HEK293 (cell line): ENCODE results near the gene SLC35C1.

ENCODE experiments used
- CTCF ChIA-PET: fragments of 350-600 bp; formaldehyde crosslinking; extraction: SDS; loops from one replicate; lab custom pipeline; 2021; ENCODE audit warnings: antibody characterized with exemption; lab: Yijun Ruan, JAX
- POLR2A ChIA-PET: fragments of 300-600 bp; formaldehyde crosslinking; extraction: SDS; loops from one replicate; lab custom pipeline; 2020; ENCODE audit warnings: antibody characterized with exemption, inconsistent platforms; lab: Yijun Ruan, JAX
- H3K27ac ChIP-seq: fragments of 200-500 bp; sonication (Bioruptor generic); 2 replicates; pipeline ENCODE4 v1.5.1; 2014; ENCODE audit warnings: low read depth, low read length, control low read depth, inconsistent platforms; ENCODE audit errors: extremely low read depth
- H3K36me3 ChIP-seq, 2 experiments: fragments of 200-500 bp in 1 of 2; sonication (Bioruptor generic) in 1 of 2; 1 replicate in 1 of 2; 2 replicates in 1 of 2; pipeline ENCODE4 v1.5.1; 2014 to 2017; ENCODE audit warnings: inconsistent platforms in 2 of 2, low read length in 2 of 2; ENCODE audit not compliant: control insufficient read depth in 2 of 2, insufficient read depth in 1 of 2
- H3K4me1 ChIP-seq: fragments of 200-500 bp; sonication (Bioruptor generic); 2 replicates; pipeline ENCODE4 v1.5.1; 2014; ENCODE audit warnings: mild to moderate bottlenecking, low read length, inconsistent platforms; ENCODE audit not compliant: control insufficient read depth, insufficient read depth
- H3K4me3 ChIP-seq: 2 replicates; pipeline ENCODE4 v1.5.1; 2011; ENCODE audit warnings: low read depth, mild to moderate bottlenecking, control low read depth, low read length, moderate library complexity
- H3K9me3 ChIP-seq: fragments of 200-500 bp; sonication (Bioruptor generic); 2 replicates; pipeline ENCODE4 v1.5.1; 2014; ENCODE audit warnings: low read depth, low read length, inconsistent platforms; ENCODE audit not compliant: control insufficient read depth, insufficient read depth
- ZNF132 ChIP-seq: fragments of 450-650 bp; formaldehyde crosslinking; IDR thresholded peaks from 2 replicates; pipeline ENCODE4 v1.5.1; 2017; ENCODE audit warnings: missing biosample characterization, missing genetic modification characterization, borderline replicate concordance
- ZNF768 ChIP-seq: fragments of 450-650 bp; formaldehyde crosslinking; IDR thresholded peaks from 2 replicates; pipeline ENCODE4 v1.5.1; 2018; ENCODE audit warnings: missing biosample characterization, mild to moderate bottlenecking, missing genetic modification characterization
- TF ChIP-seq, protein P1 (sequence below): fragments of 450-650 bp; formaldehyde crosslinking; IDR thresholded peaks from 2 replicates; pipeline ENCODE4 v1.5.1; 2016; ENCODE audit warnings: missing biosample characterization, missing genetic modification characterization
- TF ChIP-seq, protein P2 (sequence below): fragments of 450-650 bp; formaldehyde crosslinking; IDR thresholded peaks from 2 replicates; pipeline ENCODE4 v1.5.1; 2017; ENCODE audit warnings: missing biosample characterization, missing genetic modification characterization
- TF ChIP-seq, protein P3 (sequence below): fragments of 450-650 bp; formaldehyde crosslinking; conservative IDR thresholded peaks from 2 replicates; pipeline ENCODE4 v1.5.1; 2016; ENCODE audit warnings: low read depth, missing biosample characterization, missing genetic modification characterization
- TF ChIP-seq, protein P4 (sequence below): IDR thresholded peaks from 2 replicates; pipeline ENCODE4 v1.6.1; 2011; ENCODE audit warnings: mild to moderate bottlenecking, low read depth, low read length, borderline replicate concordance
- TF ChIP-seq, protein P5 (sequence below): fragments of 450-650 bp; formaldehyde crosslinking; IDR thresholded peaks from 2 replicates; pipeline ENCODE4 v1.5.1; 2017; ENCODE audit warnings: missing biosample characterization, missing genetic modification characterization

The SLC35C1 gene

DNA sequence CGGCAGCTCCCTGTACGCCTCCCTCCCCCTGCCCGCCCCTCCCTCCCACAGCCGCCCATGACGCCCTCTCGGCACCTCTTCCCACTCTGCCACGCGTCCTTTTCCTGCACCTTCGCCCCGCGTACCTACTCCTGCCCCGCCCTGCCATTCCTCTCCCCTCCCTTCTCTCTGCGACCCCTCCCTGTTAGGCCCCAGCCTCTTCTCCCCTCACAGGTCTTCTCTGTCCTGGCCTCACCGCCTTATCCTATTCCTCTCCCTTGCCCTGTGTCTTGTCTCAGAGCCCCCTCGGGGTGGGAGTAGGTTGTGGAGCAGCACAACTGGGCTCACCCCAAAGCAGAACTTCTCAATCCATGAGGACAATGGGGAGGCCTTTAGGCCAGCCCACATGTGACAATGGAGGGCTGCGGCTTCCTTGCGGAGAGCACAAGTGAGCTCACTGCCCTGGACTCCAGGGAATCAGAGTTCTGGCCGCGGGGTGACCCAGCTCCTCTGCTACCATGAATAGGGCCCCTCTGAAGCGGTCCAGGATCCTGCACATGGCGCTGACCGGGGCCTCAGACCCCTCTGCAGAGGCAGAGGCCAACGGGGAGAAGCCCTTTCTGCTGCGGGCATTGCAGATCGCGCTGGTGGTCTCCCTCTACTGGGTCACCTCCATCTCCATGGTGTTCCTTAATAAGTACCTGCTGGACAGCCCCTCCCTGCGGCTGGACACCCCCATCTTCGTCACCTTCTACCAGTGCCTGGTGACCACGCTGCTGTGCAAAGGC is 539 bp downstream of the SLC35C1 start (continued):
- TF ChIP-seq, protein P1, sequence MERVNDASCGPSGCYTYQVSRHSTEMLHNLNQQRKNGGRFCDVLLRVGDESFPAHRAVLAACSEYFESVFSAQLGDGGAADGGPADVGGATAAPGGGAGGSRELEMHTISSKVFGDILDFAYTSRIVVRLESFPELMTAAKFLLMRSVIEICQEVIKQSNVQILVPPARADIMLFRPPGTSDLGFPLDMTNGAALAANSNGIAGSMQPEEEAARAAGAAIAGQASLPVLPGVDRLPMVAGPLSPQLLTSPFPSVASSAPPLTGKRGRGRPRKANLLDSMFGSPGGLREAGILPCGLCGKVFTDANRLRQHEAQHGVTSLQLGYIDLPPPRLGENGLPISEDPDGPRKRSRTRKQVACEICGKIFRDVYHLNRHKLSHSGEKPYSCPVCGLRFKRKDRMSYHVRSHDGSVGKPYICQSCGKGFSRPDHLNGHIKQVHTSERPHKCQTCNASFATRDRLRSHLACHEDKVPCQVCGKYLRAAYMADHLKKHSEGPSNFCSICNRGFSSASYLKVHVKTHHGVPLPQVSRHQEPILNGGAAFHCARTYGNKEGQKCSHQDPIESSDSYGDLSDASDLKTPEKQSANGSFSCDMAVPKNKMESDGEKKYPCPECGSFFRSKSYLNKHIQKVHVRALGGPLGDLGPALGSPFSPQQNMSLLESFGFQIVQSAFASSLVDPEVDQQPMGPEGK (tag by site-specific recombination): 0 out of 2 replicates have a peak, but pooled peaks have one; percentile 23
- TF ChIP-seq, protein P2, sequence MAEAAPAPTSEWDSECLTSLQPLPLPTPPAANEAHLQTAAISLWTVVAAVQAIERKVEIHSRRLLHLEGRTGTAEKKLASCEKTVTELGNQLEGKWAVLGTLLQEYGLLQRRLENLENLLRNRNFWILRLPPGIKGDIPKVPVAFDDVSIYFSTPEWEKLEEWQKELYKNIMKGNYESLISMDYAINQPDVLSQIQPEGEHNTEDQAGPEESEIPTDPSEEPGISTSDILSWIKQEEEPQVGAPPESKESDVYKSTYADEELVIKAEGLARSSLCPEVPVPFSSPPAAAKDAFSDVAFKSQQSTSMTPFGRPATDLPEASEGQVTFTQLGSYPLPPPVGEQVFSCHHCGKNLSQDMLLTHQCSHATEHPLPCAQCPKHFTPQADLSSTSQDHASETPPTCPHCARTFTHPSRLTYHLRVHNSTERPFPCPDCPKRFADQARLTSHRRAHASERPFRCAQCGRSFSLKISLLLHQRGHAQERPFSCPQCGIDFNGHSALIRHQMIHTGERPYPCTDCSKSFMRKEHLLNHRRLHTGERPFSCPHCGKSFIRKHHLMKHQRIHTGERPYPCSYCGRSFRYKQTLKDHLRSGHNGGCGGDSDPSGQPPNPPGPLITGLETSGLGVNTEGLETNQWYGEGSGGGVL (tag by site-specific recombination): peak; percentile 77
- TF ChIP-seq, all 188 proteins: peak for 12

DNA sequence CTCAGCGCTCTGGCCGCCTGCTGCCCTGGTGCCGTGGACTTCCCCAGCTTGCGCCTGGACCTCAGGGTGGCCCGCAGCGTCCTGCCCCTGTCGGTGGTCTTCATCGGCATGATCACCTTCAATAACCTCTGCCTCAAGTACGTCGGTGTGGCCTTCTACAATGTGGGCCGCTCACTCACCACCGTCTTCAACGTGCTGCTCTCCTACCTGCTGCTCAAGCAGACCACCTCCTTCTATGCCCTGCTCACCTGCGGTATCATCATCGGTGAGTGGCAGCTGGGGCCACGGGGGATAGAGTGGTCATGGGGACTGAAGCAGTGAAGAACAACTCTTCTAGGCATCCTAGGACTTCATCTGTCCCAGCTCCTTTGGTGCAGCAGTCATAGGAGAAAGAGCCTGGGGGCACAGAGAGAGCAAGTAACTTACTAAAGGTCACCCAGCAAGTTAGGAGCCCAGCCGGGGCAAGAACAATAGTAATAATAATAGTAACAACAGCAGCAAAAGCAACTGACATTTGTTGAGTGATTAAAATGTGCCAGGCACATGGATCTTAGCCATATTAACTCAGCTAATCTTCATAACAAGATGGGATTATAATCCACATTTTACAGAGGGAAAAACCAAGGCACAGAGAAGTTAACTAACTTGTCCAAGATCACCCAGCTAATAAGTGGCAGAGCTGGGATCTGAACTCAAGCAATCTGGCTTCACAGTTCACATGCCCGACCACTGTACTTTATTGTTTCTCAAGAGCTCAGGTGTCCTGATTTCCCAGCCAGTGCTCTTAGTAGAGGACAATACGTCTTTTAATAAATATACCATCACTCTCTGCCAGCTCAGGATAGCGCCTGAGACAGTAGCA is 1.4 kb downstream of the SLC35C1 start:
- CTCF ChIA-PET: interaction anchor here (0.6 to 1.3 kb wide), 3 partner anchors 13 to 40 kb away, joined by 3 to 4 read pairs (median 3); no protein-coding TSS in a partner anchor
- H3K9me3 ChIP-seq: no peaks in the 10 kb centered on the region
- peaks cover 0 to 22% of the 10 kb centered on the region in 2 experiments; a peak in 1 of 3 replicates for H3K36me3 ChIP-seq
- H3K4me1 ChIP-seq: peaks cover 5% of the 10 kb centered on the region
- TF ChIP-seq, protein P3, sequence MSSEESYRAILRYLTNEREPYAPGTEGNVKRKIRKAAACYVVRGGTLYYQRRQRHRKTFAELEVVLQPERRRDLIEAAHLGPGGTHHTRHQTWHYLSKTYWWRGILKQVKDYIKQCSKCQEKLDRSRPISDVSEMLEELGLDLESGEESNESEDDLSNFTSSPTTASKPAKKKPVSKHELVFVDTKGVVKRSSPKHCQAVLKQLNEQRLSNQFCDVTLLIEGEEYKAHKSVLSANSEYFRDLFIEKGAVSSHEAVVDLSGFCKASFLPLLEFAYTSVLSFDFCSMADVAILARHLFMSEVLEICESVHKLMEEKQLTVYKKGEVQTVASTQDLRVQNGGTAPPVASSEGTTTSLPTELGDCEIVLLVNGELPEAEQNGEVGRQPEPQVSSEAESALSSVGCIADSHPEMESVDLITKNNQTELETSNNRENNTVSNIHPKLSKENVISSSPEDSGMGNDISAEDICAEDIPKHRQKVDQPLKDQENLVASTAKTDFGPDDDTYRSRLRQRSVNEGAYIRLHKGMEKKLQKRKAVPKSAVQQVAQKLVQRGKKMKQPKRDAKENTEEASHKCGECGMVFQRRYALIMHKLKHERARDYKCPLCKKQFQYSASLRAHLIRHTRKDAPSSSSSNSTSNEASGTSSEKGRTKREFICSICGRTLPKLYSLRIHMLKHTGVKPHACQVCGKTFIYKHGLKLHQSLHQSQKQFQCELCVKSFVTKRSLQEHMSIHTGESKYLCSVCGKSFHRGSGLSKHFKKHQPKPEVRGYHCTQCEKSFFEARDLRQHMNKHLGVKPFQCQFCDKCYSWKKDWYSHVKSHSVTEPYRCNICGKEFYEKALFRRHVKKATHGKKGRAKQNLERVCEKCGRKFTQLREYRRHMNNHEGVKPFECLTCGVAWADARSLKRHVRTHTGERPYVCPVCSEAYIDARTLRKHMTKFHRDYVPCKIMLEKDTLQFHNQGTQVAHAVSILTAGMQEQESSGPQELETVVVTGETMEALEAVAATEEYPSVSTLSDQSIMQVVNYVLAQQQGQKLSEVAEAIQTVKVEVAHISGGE (tag by site-specific recombination): no peak
- 0 out of 2 replicates have a peak, but pooled peaks have one; percentile 43 for TF ChIP-seq ZNF768 (tag by site-specific recombination)
- TF ChIP-seq, all 188 proteins: peak for 1
- POLR2A ChIA-PET: interaction anchor here (1.8 to 2.2 kb wide), 2 partner anchors 10 to 41 kb away, joined by 6 to 8 read pairs; partner anchors contain the start of gene CRY2
- Histone ChIP-seq H3K27ac (no peak overlapping the region), H3K4me3 (peak overlapping the region; percentile 82)

DNA sequence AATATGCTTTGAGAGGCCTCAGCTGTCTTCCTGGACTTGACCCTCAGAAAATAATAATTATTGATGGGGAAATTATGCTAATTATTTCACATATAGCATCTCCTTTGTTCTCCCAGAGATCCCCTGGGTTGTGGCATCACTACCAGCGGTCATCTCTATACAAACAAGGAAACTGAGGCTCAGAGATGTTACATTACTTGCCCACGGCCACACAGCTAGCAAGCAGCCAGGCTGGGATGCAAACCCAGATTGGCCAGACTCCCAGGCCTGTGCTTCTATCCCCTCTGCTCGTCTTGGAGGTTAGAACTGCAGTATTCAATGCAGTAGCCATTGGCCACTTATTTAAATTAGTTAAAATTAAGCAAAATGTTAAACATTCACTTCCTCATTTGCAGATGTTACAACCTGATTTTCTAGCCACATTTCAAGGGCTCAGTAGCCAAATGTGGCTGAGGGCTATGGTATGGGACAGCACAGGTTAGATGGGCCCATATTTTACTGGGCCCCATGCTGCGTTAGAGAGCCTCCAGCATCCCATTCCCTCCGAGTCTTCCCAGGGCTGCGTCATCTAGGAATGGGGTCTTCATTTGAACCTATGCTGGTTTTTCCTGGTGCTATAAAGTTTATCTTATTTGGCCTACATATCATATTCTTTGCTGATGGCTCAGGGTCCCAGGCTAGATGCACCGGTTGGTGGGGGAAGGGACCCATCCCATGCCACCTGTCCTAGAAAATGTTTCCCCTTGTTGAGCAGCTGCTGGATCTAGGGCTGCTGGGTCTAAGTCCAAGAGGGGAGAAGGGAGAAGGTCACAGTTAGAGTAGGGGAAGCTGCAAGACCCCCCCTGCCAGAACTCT is 2.2 kb downstream of the SLC35C1 start:
- Histone ChIP-seq H3K4me1 (peaks cover 5% of the 10 kb centered on the region), H3K9me3 (no peaks in the 10 kb centered on the region), H3K27ac (no peak overlapping the region), H3K36me3 (peaks cover 0 to 31% of the 10 kb centered on the region in 2 experiments; a peak in 1 of 3 replicates), H3K4me3 (no peak overlapping the region)
- ChIA-PET CTCF (no interaction called here), POLR2A (no interaction called here)
- TF ChIP-seq ZNF132 (tag by site-specific recombination): no peak
- TF ChIP-seq, protein P4, sequence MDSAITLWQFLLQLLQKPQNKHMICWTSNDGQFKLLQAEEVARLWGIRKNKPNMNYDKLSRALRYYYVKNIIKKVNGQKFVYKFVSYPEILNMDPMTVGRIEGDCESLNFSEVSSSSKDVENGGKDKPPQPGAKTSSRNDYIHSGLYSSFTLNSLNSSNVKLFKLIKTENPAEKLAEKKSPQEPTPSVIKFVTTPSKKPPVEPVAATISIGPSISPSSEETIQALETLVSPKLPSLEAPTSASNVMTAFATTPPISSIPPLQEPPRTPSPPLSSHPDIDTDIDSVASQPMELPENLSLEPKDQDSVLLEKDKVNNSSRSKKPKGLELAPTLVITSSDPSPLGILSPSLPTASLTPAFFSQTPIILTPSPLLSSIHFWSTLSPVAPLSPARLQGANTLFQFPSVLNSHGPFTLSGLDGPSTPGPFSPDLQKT: no peak
- TF ChIP-seq, protein P5, sequence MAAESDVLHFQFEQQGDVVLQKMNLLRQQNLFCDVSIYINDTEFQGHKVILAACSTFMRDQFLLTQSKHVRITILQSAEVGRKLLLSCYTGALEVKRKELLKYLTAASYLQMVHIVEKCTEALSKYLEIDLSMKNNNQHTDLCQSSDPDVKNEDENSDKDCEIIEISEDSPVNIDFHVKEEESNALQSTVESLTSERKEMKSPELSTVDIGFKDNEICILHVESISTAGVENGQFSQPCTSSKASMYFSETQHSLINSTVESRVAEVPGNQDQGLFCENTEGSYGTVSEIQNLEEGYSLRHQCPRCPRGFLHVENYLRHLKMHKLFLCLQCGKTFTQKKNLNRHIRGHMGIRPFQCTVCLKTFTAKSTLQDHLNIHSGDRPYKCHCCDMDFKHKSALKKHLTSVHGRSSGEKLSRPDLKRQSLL: peak; percentile 16; the same call in 1 of the 2 replicates
